ENCODE data around the gene DNAH1.

DNA sequence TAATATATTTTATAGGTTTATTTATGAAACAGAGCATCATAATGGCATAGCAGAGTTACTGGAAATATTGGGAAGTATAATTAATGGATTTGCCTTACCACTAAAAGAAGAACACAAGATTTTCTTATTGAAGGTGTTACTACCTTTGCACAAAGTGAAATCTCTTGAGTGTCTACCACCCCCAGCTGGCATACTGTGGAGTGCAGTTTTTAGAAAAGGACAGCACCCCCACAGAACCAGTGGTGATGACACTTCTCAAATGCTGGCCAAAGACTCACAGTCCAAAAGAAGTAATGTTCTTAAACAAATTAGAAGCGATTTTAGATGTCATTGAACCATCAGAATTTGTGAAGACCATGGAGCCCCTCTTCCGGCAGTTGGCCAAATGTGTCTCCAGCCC, 58.1 kb downstream of the DNAH1 start:
- TF ChIP-seq POLR2AphosphoS5 (IDR thresholded peaks at IDR 0.05) = no peak
- TF ChIP-seq, protein P1, sequence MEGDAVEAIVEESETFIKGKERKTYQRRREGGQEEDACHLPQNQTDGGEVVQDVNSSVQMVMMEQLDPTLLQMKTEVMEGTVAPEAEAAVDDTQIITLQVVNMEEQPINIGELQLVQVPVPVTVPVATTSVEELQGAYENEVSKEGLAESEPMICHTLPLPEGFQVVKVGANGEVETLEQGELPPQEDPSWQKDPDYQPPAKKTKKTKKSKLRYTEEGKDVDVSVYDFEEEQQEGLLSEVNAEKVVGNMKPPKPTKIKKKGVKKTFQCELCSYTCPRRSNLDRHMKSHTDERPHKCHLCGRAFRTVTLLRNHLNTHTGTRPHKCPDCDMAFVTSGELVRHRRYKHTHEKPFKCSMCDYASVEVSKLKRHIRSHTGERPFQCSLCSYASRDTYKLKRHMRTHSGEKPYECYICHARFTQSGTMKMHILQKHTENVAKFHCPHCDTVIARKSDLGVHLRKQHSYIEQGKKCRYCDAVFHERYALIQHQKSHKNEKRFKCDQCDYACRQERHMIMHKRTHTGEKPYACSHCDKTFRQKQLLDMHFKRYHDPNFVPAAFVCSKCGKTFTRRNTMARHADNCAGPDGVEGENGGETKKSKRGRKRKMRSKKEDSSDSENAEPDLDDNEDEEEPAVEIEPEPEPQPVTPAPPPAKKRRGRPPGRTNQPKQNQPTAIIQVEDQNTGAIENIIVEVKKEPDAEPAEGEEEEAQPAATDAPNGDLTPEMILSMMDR (IDR thresholded peaks at IDR 0.05) = no peak
- TF ChIP-seq POLR2A (IDR thresholded peaks at IDR 0.05) = no peak
